ENCODE data around the gene RANBP3L. TPM values are rescaled to one million over a fixed set of nuclear protein-coding genes. Genes with fewer than 3 reads are reported as not detected.

Gene RANBP3L
- total and polyA plus RNA-seq, 9 donors, result 0.16 to 0.60 (median 0.40) TPM

DNA sequence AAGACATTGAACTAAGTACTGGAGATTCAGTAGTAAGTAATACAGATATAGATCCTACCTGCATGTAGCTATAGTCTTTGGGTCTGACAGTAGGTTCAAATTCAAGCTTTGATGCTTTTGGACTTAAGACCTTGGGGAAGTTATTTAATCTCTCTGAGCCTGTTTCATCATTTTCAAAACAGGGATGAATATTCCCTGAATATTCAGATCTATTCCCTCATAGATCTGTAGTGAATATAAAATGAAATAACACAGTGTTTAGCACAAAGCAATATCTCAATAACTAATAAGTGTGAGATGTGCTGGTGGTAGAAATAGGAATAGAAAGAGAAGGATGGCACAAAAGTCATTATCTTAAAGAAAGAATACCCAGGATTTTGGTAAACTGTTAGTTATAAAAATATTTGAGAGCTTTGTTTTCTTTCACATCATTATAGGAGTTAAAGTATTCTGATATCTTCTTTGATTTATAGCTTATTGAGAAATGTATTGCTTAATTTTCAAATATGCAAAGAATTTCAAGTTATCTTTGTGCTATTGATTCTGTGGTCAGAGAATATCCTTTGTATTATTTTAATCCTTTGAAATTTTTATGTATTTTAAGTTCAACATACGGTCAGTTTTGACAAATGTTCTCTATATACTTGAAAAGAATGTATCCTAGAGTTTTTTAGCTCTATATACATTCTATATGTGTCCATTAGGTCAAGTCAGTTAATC, 11.4 kb upstream of the RANBP3L start:
- no peaks in the 10 kb centered on the region for H3K36me3 ChIP-seq (ENCODE audit: control insufficient read depth, insufficient read depth, low read length)

GRCh38 chr5:36311956-36312355, 10.3 kb upstream of the RANBP3L start:
- H3K36me3 ChIP-seq (ENCODE audit: control insufficient read depth, insufficient read depth, low read length), result no peaks in the 10 kb centered on the region
- no peak overlapping the region for H3K4me3 ChIP-seq (ENCODE audit: low read length)
- H3K27me3 ChIP-seq (ENCODE audit: control insufficient read depth, insufficient read depth, low read length), result no peaks in the 10 kb centered on the region
- no peak overlapping the region for H3K27ac ChIP-seq (ENCODE audit: low read length)
- 71% methylated on average over 1 of the region's 1 CpG for WGBS (ENCODE audit: insufficient coverage)
- H3K9me3 ChIP-seq (replicated peaks; ENCODE audit: control insufficient read depth, low read depth, low read length), result no peaks in the 10 kb centered on the region
- DNase-seq, result no peak
- no peaks in the 10 kb centered on the region for H3K4me1 ChIP-seq (ENCODE audit: control insufficient read depth, insufficient read depth, low read length)

More for the DNA sequence above, 11.4 kb upstream of the RANBP3L start:
- Histone ChIP-seq H3K4me1 (ENCODE audit: control insufficient read depth, insufficient read depth, low read length) (no peaks in the 10 kb centered on the region), H3K27me3 (ENCODE audit: control insufficient read depth, insufficient read depth, low read length) (no peaks in the 10 kb centered on the region), H3K9me3 (replicated peaks; ENCODE audit: control insufficient read depth, low read depth, low read length) (no peaks in the 10 kb centered on the region), H3K4me3 (ENCODE audit: low read length) (no peak overlapping the region), H3K27ac (ENCODE audit: low read length) (no peak overlapping the region)
- DNase-seq, result no peak
- WGBS (ENCODE audit: insufficient coverage), result no CpG with 5 or more reads among the region's 1 CpG

- Histone ChIP-seq H3K27me3 (ENCODE audit: control insufficient read depth, insufficient read depth, low read length) (no peaks in the 10 kb centered on the region), H3K36me3 (ENCODE audit: control insufficient read depth, insufficient read depth, low read length) (no peaks in the 10 kb centered on the region), H3K9me3 (replicated peaks; ENCODE audit: control insufficient read depth, low read depth, low read length) (no peaks in the 10 kb centered on the region), H3K27ac (ENCODE audit: low read length) (no peak overlapping the region), H3K4me1 (ENCODE audit: control insufficient read depth, insufficient read depth, low read length) (no peaks in the 10 kb centered on the region), H3K4me3 (ENCODE audit: low read length) (no peak overlapping the region)
- 79% methylated on average over 3 of the region's 3 CpGs for WGBS (ENCODE audit: insufficient coverage)
- no peak for DNase-seq
Measured at GRCh38 chr5:36310138-36310537, 8.4 kb upstream of the RANBP3L start.

GRCh38 chr5:36305571-36306326, 4.0 kb upstream of the RANBP3L start:
- no peaks in the 10 kb centered on the region for H3K36me3 ChIP-seq (ENCODE audit: control insufficient read depth, insufficient read depth, low read length)
- peak; percentile 66 for DNase-seq
- H3K27ac ChIP-seq (ENCODE audit: low read length), result no peak overlapping the region
- WGBS (ENCODE audit: insufficient coverage), result 8% methylated on average over 2 of the region's 4 CpGs
- no peaks in the 10 kb centered on the region for H3K27me3 ChIP-seq (ENCODE audit: control insufficient read depth, insufficient read depth, low read length)
- peaks cover 8% of the 10 kb centered on the region for H3K4me1 ChIP-seq (ENCODE audit: control insufficient read depth, insufficient read depth, low read length)
- no peak overlapping the region for H3K4me3 ChIP-seq (ENCODE audit: low read length)
- H3K9me3 ChIP-seq (replicated peaks; ENCODE audit: control insufficient read depth, low read depth, low read length), result no peaks in the 10 kb centered on the region

DNA sequence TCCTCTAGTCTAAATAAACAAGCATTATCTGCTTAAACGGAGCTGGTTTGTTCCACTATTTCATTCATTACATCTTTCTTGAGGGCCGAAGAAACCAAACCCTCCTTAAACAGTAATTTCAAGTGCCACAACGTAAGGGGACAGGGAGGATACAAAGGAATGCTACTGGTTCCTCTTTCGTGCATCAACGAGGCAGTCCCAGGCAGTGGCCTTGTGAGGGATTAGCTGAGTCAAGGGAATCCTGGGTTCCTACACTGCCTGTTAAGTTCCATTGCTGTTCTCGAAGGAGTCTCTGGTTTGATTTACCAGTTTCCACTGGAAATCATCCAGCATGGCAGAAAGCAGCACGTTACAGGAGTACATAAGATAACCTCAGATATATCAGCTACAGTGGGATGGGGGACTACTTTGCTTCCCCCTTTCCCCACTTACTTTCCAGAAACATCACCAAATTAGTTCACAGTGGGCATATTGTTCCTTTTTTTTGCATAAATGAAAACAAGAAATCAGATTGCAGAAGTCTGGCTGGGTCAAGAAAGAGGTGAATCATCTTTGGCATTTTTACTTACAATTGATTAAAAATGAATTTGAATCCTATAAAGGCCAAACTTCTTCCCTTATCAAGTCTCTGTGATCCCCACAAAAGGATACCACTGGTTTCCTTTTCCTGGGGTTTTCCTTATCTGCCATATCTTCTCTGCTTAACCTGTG, 2.5 kb upstream of the RANBP3L start:
- H3K36me3 ChIP-seq (ENCODE audit: control insufficient read depth, insufficient read depth, low read length), result no peaks in the 10 kb centered on the region
- no peak overlapping the region for H3K27ac ChIP-seq (ENCODE audit: low read length)
- H3K4me1 ChIP-seq (ENCODE audit: control insufficient read depth, insufficient read depth, low read length), result peaks cover 14% of the 10 kb centered on the region
- no peak overlapping the region for H3K4me3 ChIP-seq (ENCODE audit: low read length)
- no peaks in the 10 kb centered on the region for H3K9me3 ChIP-seq (replicated peaks; ENCODE audit: control insufficient read depth, low read depth, low read length)
- H3K27me3 ChIP-seq (ENCODE audit: control insufficient read depth, insufficient read depth, low read length), result no peaks in the 10 kb centered on the region
- peak; percentile 5 for DNase-seq
- WGBS (ENCODE audit: insufficient coverage), result 68% methylated on average over 4 of the region's 7 CpGs

- WGBS (ENCODE audit: insufficient coverage), result 66% methylated on average over 3 of the region's 4 CpGs
- H3K27ac ChIP-seq (ENCODE audit: low read length), result peak overlapping the region; percentile 75
- no peak for DNase-seq
Measured at GRCh38 chr5:36300927-36301540, 668 bp downstream of the RANBP3L start.

DNA sequence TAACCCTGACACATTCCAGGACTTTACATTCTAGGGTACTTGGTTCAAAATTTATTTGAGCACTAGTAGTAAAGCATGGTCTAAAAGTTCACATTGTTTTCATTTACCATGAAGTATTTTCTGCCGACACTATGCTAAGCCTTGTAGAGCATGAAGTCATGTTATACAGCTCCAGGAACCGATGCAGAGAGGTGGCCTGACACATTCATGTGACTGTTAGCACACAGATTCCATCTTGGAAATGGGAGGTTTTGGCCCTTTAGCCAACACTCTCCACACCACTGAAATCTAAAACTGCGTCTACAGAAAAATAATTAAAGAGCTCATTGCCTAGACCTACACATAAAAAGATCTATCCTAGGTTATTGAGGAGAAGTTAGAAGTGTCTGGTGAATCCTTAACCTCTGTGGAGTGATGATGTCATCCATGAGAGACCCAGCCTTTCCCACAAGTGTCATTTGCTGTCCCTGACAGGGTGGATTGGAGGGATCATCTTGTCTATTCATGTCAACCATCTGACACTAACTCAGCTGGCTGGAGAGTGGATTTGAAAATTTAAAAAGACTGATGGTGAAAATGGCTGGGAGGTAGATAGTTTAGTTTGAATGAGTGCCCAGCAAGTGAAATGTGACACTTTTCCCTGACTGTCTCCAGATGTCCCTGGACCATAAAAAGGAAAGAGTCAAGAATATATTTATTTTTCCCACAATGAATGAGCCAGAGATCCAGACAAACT, 1.3 kb downstream of the RANBP3L start:
- peak; percentile 82 for DNase-seq
- peaks cover 14% of the 10 kb centered on the region for H3K4me1 ChIP-seq (ENCODE audit: control insufficient read depth, insufficient read depth, low read length)
- peak overlapping the region; percentile 60 for H3K27ac ChIP-seq (ENCODE audit: low read length)
- WGBS (ENCODE audit: insufficient coverage), result 0% methylated on average over 1 of the region's 3 CpGs
- H3K27me3 ChIP-seq (ENCODE audit: control insufficient read depth, insufficient read depth, low read length), result no peaks in the 10 kb centered on the region
- H3K4me3 ChIP-seq (ENCODE audit: low read length), result no peak overlapping the region
- H3K9me3 ChIP-seq (replicated peaks; ENCODE audit: control insufficient read depth, low read depth, low read length), result no peaks in the 10 kb centered on the region
- no peaks in the 10 kb centered on the region for H3K36me3 ChIP-seq (ENCODE audit: control insufficient read depth, insufficient read depth, low read length)

More at GRCh38 chr5:36300927-36301540, 668 bp downstream of the RANBP3L start:
- Histone ChIP-seq H3K4me3 (ENCODE audit: low read length) (no peak overlapping the region), H3K9me3 (replicated peaks; ENCODE audit: control insufficient read depth, low read depth, low read length) (no peaks in the 10 kb centered on the region), H3K27me3 (ENCODE audit: control insufficient read depth, insufficient read depth, low read length) (no peaks in the 10 kb centered on the region), H3K4me1 (ENCODE audit: control insufficient read depth, insufficient read depth, low read length) (peaks cover 14% of the 10 kb centered on the region), H3K36me3 (ENCODE audit: control insufficient read depth, insufficient read depth, low read length) (no peaks in the 10 kb centered on the region)

DNA sequence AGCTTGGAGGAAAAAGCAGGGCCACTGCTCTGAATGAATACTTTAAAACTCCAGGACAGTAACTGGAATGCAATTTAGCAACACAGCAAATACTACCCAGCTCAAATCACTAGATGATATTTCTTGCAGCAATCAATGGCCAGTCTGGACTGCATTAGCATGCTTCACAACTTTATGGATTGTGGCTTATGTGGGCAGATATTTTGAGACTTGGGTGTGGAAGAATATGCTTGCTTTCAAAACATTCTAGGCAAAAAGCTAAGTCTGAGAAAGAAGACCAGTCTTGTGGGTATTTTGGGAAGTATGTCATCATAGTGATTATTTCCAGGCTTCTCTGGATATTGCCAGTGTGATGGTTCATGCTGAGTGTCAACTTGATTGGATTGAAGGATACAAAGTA, 3.1 kb downstream of the RANBP3L start:
- Histone ChIP-seq H3K9me3 (replicated peaks; ENCODE audit: control insufficient read depth, low read depth, low read length) (no peaks in the 10 kb centered on the region), H3K27ac (ENCODE audit: low read length) (no peak overlapping the region), H3K36me3 (ENCODE audit: control insufficient read depth, insufficient read depth, low read length) (no peaks in the 10 kb centered on the region), H3K4me1 (ENCODE audit: control insufficient read depth, insufficient read depth, low read length) (peaks cover 14% of the 10 kb centered on the region), H3K27me3 (ENCODE audit: control insufficient read depth, insufficient read depth, low read length) (no peaks in the 10 kb centered on the region), H3K4me3 (ENCODE audit: low read length) (no peak overlapping the region)
- DNase-seq, result no peak

GRCh38 chr5:36297653-36298052, 4.0 kb downstream of the RANBP3L start:
- WGBS (ENCODE audit: insufficient coverage), result 100% methylated on average over 1 of the region's 3 CpGs
- H3K27me3 ChIP-seq (ENCODE audit: control insufficient read depth, insufficient read depth, low read length), result no peaks in the 10 kb centered on the region
- no peak for DNase-seq
- no peaks in the 10 kb centered on the region for H3K9me3 ChIP-seq (replicated peaks; ENCODE audit: control insufficient read depth, low read depth, low read length)
- H3K4me1 ChIP-seq (ENCODE audit: control insufficient read depth, insufficient read depth, low read length), result peaks cover 14% of the 10 kb centered on the region
- no peak overlapping the region for H3K27ac ChIP-seq (ENCODE audit: low read length)
- H3K36me3 ChIP-seq (ENCODE audit: control insufficient read depth, insufficient read depth, low read length), result no peaks in the 10 kb centered on the region
- no peak overlapping the region for H3K4me3 ChIP-seq (ENCODE audit: low read length)

All from muscle of leg (tissue), 11 donors.